Myocyte (in vitro differentiated cells): ENCODE data around the gene SDK1. TPM values are rescaled to one million over a fixed set of nuclear protein-coding genes. Genes with fewer than 3 reads are reported as not detected.
"Not testable (repeated sequence)": the region's sequence is repeated elsewhere in the genome, so short reads cannot be mapped to it uniquely, and the experiment has no call there.

ENCODE experiments used
- DNase-seq: peaks from one replicate; pipeline ENCODE4 v3.0.0-alpha.2; 2012; ENCODE audit warnings: low read depth
- total RNA-seq: library from RNA; depleted of rRNA; stranded (reverse); fragments of >200 nt; gene quantifications from 2 replicates; pipeline ENCODE4 v1.2.3, GENCODE V29; 2014

Gene SDK1
- total RNA-seq, 1 donor from 2014 or later, result 2.8 TPM

DNA sequence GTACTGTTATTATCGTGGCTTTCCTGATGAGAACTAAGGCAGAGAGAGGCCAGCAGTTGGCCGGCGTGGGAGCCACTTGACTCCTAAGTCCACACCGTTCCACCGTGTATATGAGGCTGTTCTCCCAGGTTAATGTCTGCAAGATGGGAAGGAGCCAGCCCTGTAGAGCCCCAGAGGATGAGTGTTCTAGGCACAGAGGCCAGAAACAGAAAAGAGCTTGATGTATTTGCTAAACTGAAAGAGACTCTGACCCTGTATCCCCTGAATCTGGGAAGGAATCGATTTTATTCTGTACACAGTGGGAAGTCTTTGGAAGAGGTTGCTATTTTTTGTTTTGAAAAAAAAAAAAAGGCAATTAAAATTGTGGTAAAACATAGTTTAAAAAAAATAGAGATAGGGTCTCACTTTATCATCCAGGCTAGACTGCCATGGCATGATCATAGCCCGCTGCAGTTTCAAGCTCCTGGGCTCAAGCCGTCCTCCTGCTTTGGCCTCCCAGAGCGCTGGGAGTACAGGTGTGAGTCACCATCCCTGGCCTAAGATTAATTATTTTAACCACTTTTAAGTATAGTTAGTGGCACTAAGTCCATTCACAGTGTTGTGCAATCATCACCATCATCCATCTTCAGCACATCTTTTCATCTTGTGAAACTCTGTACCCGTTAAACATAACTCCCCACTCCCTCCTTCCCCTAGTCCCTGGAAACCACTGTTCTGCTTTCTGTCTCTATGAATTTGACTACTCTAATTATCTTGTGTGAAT lies 348.8 kb downstream of the SDK1 start:
- DNase-seq, result no peak

DNA sequence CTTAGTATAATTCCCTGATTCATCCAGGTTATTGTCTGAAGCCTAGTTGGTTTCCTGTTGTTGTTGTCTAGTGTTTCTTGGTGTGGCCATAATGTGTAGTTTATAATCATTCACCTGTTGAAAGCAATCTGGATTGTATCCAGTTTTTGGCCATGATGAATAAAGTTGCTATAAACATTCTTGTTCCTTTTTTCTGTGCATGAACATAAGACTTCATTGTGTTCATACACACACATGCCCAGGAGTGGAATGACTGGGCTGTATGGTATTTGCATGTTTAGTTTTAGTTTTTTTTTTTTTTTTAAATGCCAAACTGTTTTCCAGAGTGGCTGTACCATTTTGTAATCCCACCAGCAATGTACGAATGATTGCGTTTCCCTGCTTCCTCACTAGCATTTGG lies 349.8 kb downstream of the SDK1 start:
- DNase-seq, result no peak

DNA sequence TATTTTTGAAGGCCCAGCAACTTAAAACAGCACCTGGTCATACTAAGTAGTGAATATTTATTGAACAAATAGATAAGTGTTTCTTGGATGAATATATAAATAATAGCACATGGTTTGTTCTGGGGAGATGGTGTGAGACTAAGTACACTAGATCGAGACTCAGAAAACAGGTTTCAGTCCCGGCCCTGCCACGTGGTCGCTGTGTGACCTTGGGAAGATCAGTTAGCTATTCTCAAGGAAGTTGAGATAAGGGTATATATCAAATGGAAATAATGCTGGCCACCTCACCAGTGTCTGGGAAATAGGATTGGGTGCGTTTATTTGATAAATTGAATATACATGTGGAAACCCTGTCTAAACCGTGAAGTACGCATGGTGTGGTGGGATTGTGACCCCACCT lies 354.6 kb downstream of the SDK1 start:
- no peak for DNase-seq

DNA sequence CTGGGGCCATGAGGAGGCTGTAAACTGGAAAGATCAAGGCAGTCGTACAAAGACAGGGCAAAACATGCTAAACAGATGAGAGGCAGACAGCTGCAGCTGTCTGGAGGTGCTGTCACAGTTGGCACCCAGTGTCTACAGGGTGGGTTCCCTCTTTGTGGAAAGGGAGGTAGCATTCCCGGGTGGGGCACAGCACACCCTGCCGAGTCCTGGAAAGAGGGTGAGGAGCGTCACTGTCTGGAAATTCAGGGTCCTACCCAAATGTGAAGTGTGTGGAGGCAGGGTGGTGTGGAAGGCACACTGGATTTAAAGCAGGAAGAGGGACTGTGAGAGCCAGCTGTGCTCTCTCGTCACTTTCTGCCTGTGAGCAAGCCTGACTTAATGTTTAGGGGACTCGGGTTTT lies 356.2 kb downstream of the SDK1 start:
- DNase-seq, result peak; percentile 78

DNA sequence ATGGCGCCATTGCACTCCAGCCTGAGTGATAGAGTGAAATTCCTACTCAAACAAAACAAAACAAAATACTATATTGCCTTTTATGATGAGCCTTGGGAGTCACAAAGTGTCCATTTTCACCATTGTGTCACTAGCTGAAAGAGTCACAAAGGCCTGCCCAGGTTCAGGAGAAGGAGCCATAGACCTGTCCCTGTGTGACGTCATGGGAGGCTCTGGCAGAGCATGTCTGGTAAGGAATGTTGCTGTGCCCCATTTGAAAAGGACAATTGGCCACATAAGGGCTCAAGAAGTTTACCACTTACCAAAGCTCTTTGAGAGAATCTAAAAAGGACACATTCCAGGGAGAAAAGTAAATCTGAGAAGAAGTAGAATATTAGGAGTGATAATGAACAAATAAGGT lies 367.7 kb downstream of the SDK1 start:
- no peak for DNase-seq

DNA sequence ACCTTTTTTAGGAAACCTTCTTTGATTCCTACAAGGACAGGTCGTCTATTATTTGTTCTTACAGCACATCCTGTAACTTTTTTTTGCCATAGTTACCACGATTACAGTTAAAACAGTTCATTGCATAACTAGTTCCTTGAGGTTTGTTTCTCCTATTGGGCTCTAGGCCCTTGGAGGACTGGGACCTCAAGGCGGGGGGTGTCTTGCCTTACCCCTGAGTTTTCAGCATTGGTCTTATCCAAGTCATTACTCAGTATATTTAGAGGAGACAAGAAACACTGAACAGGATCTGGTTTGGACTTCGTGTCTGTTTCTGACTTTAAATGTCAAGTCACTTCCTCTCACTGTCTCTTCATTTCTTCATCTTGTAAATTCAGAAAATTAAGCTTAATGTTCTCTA lies 369.8 kb downstream of the SDK1 start:
- no peak for DNase-seq

DNA sequence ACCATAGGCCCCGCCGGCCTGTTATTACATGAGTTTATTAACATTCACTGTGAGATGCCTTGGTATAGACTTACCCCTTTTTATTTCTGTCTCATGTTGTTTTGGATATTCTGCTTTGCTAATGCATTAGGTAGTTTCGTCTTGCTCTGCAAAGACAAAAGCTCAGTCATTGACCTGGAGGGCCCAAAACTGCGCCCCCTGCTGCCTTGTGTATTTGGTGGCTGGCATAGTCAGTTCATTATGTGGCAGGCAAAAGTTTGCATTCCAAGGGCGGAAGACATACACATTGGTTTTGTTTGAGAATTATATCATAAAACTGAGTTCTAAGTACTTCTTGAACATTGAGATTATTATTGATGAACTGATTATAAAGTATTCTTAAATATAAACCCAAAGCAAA lies 372.5 kb downstream of the SDK1 start:
- DNase-seq, result peak; percentile 29

DNA sequence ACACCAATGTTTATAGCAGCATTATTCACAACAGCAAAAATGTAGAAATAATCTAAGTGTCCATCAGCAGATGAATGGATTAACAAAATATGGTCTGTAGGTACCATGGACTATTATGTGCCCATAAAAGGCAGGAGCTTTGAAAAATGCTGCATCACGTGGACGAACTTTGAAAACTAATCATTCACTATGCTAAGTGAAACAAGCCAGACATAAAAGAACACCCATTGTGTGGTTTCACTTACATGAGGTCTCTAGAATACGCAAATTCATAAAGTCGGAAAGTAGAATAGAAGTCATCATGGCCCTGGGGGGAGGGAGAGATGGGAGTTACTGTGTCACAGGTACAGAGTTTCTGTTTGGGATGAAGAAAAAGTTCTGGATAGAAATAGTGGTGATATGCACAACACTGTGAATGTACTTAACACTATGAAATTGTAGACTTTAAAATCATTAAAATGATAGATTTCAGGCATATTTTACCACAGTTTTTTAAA lies 377.3 kb downstream of the SDK1 start:
- DNase-seq, result no peak

DNA sequence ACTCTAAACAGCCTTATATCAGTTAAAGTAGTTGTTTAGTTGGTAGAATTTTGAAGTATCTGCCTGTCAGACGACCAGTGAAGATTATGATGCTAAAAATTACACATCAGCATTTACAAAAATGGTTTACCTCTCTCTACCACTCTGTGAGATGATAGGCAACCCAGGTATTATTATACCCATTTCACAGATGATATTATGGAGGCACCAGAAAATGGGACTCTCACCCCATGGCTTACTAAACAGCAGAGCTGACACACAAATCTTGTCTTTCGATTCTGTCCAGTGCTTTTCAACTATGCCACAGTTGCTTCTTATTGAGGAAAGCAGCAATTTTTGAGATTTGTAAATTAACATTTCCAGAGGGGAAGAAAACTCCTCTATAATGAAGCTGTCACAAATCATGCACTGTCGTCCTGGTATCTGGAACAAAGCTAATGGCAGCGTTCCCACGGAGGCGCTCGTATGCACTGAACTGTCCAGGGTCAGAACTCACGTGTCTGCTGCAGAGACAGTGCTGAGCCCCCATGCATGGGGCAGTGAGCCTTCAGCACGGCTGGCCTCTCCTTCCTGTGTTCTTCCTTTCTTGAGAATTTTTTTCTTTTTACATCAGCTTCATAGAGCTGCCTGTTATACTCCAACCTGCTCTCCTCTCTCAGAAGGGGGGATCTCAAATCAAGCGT lies 381.1 kb downstream of the SDK1 start:
- DNase-seq, result no peak

DNA sequence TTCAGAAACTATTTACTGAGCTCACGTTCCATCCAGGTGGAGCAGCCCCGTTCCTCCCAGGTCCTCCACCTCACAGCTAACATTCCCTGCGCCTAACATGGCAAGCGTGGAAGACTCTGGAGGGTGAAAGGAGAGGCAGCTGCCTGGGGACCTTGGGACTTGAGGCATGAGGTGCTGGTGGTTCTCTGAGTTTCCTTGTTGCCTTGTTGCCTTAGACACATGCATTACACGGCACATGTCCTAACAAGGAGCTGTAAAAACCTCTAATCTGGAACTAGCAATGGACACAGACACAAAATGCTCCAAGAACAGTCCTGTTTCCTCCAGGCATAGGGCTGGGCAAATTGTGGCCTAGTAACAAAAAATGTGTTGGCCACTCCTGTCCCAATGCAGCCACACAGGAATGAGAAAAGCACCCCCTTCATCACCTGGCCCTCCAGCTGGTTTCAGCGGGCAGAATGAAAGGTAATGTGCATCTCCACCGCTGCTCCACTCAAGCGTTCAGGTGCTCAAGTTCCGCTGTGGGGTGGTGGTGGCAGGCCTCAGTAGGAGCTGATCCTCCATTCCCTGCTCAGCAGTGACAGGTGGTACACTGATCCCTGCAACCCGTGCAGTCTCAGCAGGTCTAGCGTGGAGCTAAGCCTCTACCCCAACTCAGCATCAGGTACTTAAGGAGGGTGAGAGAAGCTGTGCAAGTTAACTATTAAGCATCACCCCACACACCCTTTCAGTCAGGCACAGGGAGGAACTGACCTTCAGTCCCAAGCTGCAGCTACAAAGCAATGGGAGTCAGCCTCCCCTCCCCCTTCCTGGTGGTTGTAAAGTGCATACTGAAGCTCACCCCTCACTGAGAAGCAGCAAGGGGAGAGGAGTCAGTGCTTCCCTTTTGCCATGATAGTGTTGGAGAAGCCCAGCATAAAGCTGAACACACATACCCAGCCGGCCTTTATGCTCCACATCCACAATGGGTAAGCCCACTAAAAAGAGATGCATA lies 382.8 kb downstream of the SDK1 start:
- no peak for DNase-seq

DNA sequence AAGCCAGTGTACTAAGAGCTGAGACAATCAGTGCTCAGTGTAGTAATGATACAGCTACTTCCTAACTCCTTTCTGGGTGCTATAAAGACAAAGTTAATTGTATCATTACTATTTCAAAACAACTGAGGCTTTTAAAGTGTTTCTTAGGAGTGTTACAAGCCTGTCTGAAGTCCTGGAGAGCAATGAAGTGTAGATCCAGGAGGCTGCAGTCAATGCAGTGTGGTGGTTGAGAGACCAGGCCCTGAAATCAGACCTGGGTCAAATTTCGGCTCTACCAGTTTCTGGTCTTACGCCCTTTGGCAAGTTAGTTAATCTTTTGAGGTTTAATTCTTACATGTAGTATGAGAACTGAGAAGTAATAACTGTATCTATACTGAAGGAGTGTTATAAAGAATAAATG lies 387.0 kb downstream of the SDK1 start:
- no peak for DNase-seq

DNA sequence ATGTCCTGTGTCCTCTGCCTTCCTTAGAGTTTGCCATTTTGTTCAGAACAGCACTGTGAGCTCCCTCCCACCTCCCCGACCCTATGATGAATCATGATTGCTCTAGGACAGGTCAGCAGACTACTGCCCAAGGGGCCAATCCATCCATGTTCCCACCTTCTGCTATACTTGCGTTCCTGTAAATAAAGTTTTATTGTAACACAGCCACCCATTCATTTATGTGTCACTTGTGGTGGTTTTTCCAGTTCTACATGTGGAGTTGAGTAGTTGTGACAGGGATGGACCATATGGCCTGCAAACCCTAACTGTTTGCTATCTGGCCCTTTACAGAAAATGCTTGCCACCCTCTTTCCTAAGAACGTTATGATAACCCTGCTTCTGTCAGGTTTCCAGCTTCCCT lies 387.8 kb downstream of the SDK1 start:
- no peak for DNase-seq

DNA sequence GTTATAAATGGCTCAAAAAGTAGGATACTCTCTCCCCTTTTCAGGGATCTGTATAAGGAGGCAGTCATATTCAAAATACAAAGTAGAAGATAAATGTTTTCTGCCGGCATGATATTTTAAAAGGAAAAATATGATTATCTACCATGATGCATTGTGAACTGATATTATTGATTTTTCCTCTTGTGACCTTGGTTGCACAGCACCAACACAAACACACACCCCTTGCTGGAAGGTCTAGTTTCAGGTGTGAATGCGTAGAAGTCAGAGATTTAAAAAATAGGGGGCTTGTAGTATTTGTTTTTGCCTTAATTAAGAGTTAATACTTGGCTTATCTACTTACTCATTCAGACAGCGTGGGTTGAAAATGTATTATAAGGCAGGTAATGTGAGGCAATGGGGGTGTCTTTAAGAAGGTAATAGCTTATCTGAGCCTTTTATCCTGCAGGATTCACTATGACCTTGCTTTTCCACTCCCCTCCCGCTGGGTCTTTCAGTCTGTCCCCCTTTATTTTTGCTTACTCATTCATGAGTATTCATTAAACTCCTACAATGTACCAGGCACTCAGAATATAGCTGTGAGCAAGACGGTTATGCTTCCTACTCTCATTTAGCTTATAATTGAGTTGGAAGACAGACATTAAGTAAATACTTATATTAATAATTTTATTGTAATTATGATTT lies 390.6 kb downstream of the SDK1 start:
- no peak for DNase-seq

DNA sequence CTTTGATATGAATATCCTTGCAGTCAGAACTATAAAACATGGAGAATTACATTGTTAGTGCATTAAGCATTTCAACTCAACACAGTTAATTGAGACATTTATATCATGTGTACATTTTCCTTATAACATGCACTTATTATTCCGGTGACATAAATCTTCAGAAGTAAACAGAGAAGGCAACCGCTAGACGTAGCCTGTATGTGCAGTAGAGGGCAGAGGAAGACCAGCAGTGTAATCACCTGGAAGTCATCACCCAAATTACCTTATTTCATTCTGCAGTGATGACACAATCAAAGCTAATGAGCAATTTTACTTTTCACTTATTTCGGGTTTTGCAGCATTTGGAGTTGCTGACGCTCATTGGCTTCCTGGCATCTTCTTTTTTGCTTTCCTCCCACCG lies 394.6 kb downstream of the SDK1 start:
- peak; percentile 12 for DNase-seq

DNA sequence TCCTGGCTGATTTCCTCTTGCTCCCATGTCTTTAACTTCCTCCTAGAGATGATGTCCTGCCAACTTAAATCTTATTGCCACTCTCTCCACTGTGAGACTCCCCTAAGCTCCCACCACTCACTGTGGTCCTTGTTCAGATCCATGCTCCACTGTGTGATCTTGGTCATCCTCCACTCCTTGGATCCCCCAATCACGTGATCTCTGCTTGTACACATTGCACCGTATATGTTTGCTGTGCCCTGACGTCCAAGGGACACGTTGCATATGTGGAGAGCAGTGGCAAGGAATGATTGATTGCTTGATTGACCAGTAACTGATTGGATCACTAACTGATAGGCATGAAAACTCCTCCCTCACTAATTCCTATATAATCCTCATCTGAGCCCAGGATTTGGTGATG lies 395.1 kb downstream of the SDK1 start:
- no peak for DNase-seq

DNA sequence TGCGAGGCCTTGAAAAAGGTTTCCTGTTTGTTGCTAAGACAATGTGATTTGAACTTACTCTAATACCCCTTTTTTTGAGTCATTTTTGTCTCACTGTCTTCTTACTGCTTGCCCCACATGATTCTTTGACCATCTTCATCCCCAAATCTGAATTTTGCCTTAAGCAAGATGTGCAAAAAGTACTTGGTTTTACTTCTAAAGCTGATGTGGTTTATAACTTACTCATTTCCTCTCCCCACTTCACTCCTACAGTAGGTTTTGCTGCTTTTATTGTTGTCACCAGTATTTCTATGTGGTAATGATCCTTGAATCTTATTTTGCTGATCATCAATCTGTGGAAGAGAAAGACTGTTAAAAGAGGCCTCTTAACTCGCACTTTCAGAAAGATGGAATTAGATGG lies 396.4 kb downstream of the SDK1 start:
- DNase-seq, result no peak

DNA sequence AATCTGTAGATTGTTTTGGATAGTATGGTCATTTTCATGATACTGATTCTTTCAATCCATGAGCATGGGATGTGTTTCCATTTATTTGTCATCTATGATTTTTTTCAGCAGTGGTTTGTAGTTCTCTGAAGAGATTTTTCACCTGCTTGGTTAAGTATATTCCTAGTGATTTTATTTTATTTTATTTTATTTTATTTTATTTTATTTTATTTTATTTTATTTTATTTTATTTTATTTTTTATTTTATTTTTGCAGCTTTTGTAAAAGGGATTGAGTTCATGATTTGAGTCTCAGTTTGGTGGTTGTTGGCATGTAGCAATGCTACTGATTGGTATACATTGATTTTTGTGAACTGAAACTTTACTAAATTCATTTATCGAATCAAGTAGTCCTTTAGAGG lies 404.2 kb downstream of the SDK1 start:
- DNase-seq, result no peak

DNA sequence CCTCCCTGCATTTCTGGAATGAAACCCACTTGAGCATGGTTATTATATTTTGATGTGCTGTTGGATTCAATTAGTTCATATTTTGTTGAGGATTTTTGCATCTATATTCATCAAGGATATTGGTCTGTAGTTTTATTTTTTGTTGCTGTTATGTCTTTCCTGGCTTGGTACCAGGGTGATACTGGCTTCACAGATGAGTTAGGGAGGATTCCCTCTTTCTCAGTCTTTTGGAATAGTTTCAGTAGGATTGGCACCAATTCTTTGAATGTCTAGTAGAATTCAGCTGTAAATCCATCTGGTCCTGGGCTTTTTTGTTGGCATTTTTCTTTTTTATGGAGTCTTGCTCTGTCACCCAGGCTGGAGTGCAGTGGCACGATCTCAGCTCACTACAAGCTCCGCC lies 405.0 kb downstream of the SDK1 start:
- DNase-seq, result not testable (repeated sequence)

DNA sequence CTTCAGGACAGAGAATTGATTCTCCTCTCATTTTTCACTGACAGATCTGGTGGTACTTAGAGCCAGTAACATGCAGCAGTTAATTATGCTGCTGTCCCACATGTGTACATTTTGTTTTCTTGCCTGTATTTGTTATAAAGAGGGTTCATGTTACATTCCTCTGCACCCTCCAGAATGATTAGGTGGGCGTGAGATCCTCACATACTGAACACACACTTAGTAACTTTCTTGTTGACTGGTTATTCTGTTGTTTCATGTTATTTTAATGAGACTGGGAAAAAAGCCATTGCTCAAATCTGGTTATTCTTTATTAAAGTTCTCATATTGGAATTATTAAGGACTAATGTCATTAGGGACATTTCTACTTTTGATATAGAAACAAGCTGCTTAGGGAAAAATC lies 409.1 kb downstream of the SDK1 start:
- no peak for DNase-seq

DNA sequence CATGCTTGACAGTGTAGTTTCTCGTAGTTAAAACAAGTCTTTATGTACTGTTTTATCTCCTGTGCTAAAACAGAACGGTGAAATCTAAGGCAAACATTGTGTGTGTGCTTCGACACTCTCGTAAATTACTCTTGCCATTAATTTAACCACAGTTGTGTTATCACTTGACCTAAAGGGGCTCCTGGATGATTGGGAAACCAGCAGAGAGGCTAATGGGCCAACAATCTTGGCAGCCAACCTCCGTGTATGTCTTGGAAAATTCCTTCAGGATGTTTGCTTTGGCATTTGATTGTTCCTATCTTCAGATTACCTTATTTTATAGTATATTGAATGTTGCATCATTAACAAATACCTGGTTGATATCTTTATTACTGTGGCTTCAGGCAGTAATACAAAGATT lies 409.5 kb downstream of the SDK1 start:
- no peak for DNase-seq

DNA sequence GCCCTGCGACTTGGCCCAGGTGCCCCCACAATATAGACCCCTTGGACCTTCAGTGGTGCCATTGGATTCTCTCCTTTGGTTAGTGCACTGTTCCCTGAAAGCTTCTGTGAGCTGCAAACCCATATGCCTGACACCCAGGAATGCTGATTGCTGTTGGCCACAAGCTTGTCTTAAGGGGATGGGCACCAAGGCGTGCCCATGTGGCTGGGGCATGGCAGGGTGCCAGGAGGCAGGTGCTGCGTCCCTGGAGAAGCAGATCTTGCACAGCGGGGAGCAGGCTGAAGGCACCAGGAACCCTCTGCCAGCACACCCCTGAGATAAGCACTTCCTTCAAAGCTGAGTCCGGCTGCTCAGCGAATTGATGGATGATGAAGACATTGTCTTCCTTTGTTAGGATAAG lies 411.8 kb downstream of the SDK1 start:
- peak; percentile 76 for DNase-seq
